ENCODE measurements around the gene WFDC1.

Gene WFDC1

GRCh38 chr16:84308120-84308519 lies 13.4 kb downstream of the WFDC1 start:
- peak; percentile 87 for DNase-seq (ENCODE audit: low spot score)
- Histone ChIP-seq H3K4me3 (no peak overlapping the region), H3K27ac (peak overlapping the region in 1 of 2 donors; percentile 7)
- peak; percentile 58 for TF ChIP-seq CTCF (IDR thresholded peaks at IDR 0.05)

GRCh38 chr16:84310642-84311041 lies 16.0 kb downstream of the WFDC1 start:
- H3K27ac ChIP-seq = no peak overlapping the region
- DNase-seq (ENCODE audit: low spot score) = no peak
- H3K4me3 ChIP-seq = no peak overlapping the region
- TF ChIP-seq CTCF (IDR thresholded peaks at IDR 0.05) = no peak

- no peak for DNase-seq (ENCODE audit: low spot score)
- Histone ChIP-seq H3K4me3 (peak overlapping the region; percentile 56), H3K27ac (peak overlapping the region in 1 of 2 donors; percentile 7)
- no peak for TF ChIP-seq CTCF (IDR thresholded peaks at IDR 0.05)
These were observed 18.2 kb downstream of the WFDC1 start for GRCh38 chr16:84312783-84313382.

- TF ChIP-seq CTCF (IDR thresholded peaks at IDR 0.05) = no peak
- Histone ChIP-seq H3K4me3 (no peak overlapping the region), H3K27ac (no peak overlapping the region)
- DNase-seq (ENCODE audit: low spot score) = no peak
These were observed 19.2 kb downstream of the WFDC1 start for GRCh38 chr16:84313921-84314320.

GRCh38 chr16:84314373-84314772 lies 19.7 kb downstream of the WFDC1 start:
- Histone ChIP-seq H3K4me3 (no peak overlapping the region), H3K27ac (no peak overlapping the region)
- no peak for DNase-seq (ENCODE audit: low spot score)
- TF ChIP-seq CTCF (IDR thresholded peaks at IDR 0.05) = no peak

GRCh38 chr16:84314814-84315213 lies 20.1 kb downstream of the WFDC1 start:
- H3K27ac ChIP-seq = no peak overlapping the region
- no peak for TF ChIP-seq CTCF (IDR thresholded peaks at IDR 0.05)
- DNase-seq (ENCODE audit: low spot score) = no peak

GRCh38 chr16:84315422-84315821 lies 20.7 kb downstream of the WFDC1 start:
- Histone ChIP-seq H3K27ac (no peak overlapping the region), H3K4me3 (no peak overlapping the region)
- no peak for DNase-seq (ENCODE audit: low spot score)
- TF ChIP-seq CTCF (IDR thresholded peaks at IDR 0.05) = no peak

More at GRCh38 chr16:84314814-84315213, 20.1 kb downstream of the WFDC1 start:
- H3K4me3 ChIP-seq = no peak overlapping the region

Measured in coronary artery (tissue), 2 donors.